ENCODE results near the gene GIMAP5. TPM values are rescaled to one million over a fixed set of nuclear protein-coding genes. Genes with fewer than 3 reads are reported as not detected.

Gene GIMAP5
- polyA plus RNA-seq, 1 donor (not counting 4 experiments of a cell fraction or from before 2014, with no cell fraction given): not detected

GRCh38 chr7:150753239-150753638 lies 16.0 kb downstream of the GIMAP5 start:
- DNase-seq (ENCODE audit: low read depth, low spot score): no peak
- no peak overlapping the region for H3K27ac ChIP-seq (ENCODE audit: control insufficient read depth, insufficient read depth, low read length)
- H4K20me1 ChIP-seq (ENCODE audit: control insufficient read depth, extremely low read depth, insufficient read depth, low read length): no peaks in the 10 kb centered on the region
- no peak overlapping the region for H3K4me2 ChIP-seq (ENCODE audit: control insufficient read depth, extremely low read depth, insufficient read depth, low read depth, low read length)
- H2AFZ ChIP-seq (ENCODE audit: control insufficient read depth, low read length): no peak overlapping the region
- TF ChIP-seq CTCF (optimal IDR thresholded peaks at IDR 0.05 in 1 of 3, IDR thresholded peaks at IDR 0.05 in 1 of 3, conservative IDR thresholded peaks at IDR 0.05 in 1 of 3; ENCODE audit: extremely low read depth in 1 of 3, insufficient read depth in 2 of 3, low read length in 3 of 3): no peak
- TF ChIP-seq EZH2 (IDR thresholded peaks at IDR 0.05; ENCODE audit: low read length): no peak
- no peak overlapping the region for H3K9ac ChIP-seq (ENCODE audit: control insufficient read depth, extremely low read depth, insufficient read depth, low read length)
- H3K36me3 ChIP-seq (ENCODE audit: control insufficient read depth in 2 of 2, extremely low read depth in 1 of 2, insufficient read depth in 2 of 2, low read length in 2 of 2): no peaks in the 10 kb centered on the region
- no peaks in the 10 kb centered on the region for H3K4me1 ChIP-seq (ENCODE audit: control insufficient read depth, extremely low read depth, insufficient read depth, low read length)
- FAIRE-seq: no peak
- H3K79me2 ChIP-seq (ENCODE audit: control insufficient read depth, insufficient read depth, low read length): no peaks in the 10 kb centered on the region
- H3K27me3 ChIP-seq (ENCODE audit: control insufficient read depth, extremely low read depth, insufficient read depth, low read length): no peaks in the 10 kb centered on the region
- no peaks in the 10 kb centered on the region for H3K9me1 ChIP-seq (ENCODE audit: control insufficient read depth, extremely low read depth, insufficient read depth, low read length)
- no peaks in the 10 kb centered on the region for H3K9me3 ChIP-seq (ENCODE audit: control insufficient read depth, low read depth, low read length)
- H3K4me3 ChIP-seq (ENCODE audit: control insufficient read depth in 2 of 3, extremely low read depth in 1 of 3, insufficient read depth in 2 of 3, low read depth in 1 of 3, low read length in 3 of 3): no peak overlapping the region
- dilution Hi-C loops (cut with MboI; ENCODE audit: extremely low pct_ligation_motif_present, low sequenced_read_pairs): no loop called here

GRCh38 chr7:150753826-150754603 lies 16.8 kb downstream of the GIMAP5 start:
- Histone ChIP-seq H3K9me3 (ENCODE audit: control insufficient read depth, low read depth, low read length) (no peaks in the 10 kb centered on the region), H3K9me1 (ENCODE audit: control insufficient read depth, extremely low read depth, insufficient read depth, low read length) (no peaks in the 10 kb centered on the region), H2AFZ (ENCODE audit: control insufficient read depth, low read length) (no peak overlapping the region), H3K36me3 (ENCODE audit: control insufficient read depth in 2 of 2, extremely low read depth in 1 of 2, insufficient read depth in 2 of 2, low read length in 2 of 2) (no peaks in the 10 kb centered on the region), H4K20me1 (ENCODE audit: control insufficient read depth, extremely low read depth, insufficient read depth, low read length) (no peaks in the 10 kb centered on the region), H3K4me3 (ENCODE audit: control insufficient read depth in 2 of 3, extremely low read depth in 1 of 3, insufficient read depth in 2 of 3, low read depth in 1 of 3, low read length in 3 of 3) (no peak overlapping the region), H3K27me3 (ENCODE audit: control insufficient read depth, extremely low read depth, insufficient read depth, low read length) (no peaks in the 10 kb centered on the region), H3K4me2 (ENCODE audit: control insufficient read depth, extremely low read depth, insufficient read depth, low read depth, low read length) (no peak overlapping the region), H3K79me2 (ENCODE audit: control insufficient read depth, insufficient read depth, low read length) (no peaks in the 10 kb centered on the region), H3K9ac (ENCODE audit: control insufficient read depth, extremely low read depth, insufficient read depth, low read length) (no peak overlapping the region), H3K4me1 (ENCODE audit: control insufficient read depth, extremely low read depth, insufficient read depth, low read length) (no peaks in the 10 kb centered on the region), H3K27ac (ENCODE audit: control insufficient read depth, insufficient read depth, low read length) (no peak overlapping the region)
- FAIRE-seq (no peak), DNase-seq (ENCODE audit: low read depth, low spot score) (no peak)
- dilution Hi-C loops (cut with MboI; ENCODE audit: extremely low pct_ligation_motif_present, low sequenced_read_pairs): no loop called here
- TF ChIP-seq CTCF (optimal IDR thresholded peaks at IDR 0.05 in 1 of 3, IDR thresholded peaks at IDR 0.05 in 1 of 3, conservative IDR thresholded peaks at IDR 0.05 in 1 of 3; ENCODE audit: extremely low read depth in 1 of 3, insufficient read depth in 2 of 3, low read length in 3 of 3): peak in 1 of 3 experiments; percentile 19
- no peak for TF ChIP-seq EZH2 (IDR thresholded peaks at IDR 0.05; ENCODE audit: low read length)
